H1 (cell line): ENCODE measurements around the gene KCTD10.

Experiments
- ATF3 ChIP-seq: IDR thresholded peaks from 2 replicates; pipeline ENCODE4 v1.6.1; 2011; ENCODE audit warnings: low read depth, mild to moderate bottlenecking, low read length; ENCODE audit not compliant: insufficient read depth
- CHD2 ChIP-seq: IDR thresholded peaks from 2 replicates; pipeline ENCODE4 v1.6.1; 2012; ENCODE audit warnings: low read length, improper control_type of control experiment
- CTCF ChIP-seq, 3 experiments: IDR thresholded peaks; 1 replicate in 2 of 3; 2 replicates in 1 of 3; pipeline versions ENCODE4 v1.5.1 to v1.6.1; 2011; ENCODE audit warnings: low read length in 3 of 3, mild to moderate bottlenecking in 3 of 3, inconsistent platforms in 2 of 3, low read depth in 1 of 3, moderate library complexity in 1 of 3; ENCODE audit not compliant: insufficient read depth in 1 of 3; ENCODE audit errors: control extremely low read depth in 1 of 3
- EZH2 ChIP-seq: fragments of 200-600 bp; sonication (generic); IDR thresholded peaks from 2 replicates; pipeline ENCODE4 v1.7.1; 2012; ENCODE audit warnings: low read depth, mild to moderate bottlenecking, moderate library complexity, low read length, inconsistent platforms; ENCODE audit not compliant: severe bottlenecking
- JUN ChIP-seq: IDR thresholded peaks from 2 replicates; pipeline ENCODE4 v1.6.1; 2011; ENCODE audit warnings: low read depth, mild to moderate bottlenecking, improper control_type of control experiment, low read length
- JUND ChIP-seq: IDR thresholded peaks from 2 replicates; pipeline ENCODE4 v1.6.1; 2011; ENCODE audit warnings: mild to moderate bottlenecking, improper control_type of control experiment, low read length
- MAFK ChIP-seq: IDR thresholded peaks from 2 replicates; pipeline ENCODE4 v1.6.1; 2012; ENCODE audit warnings: low read depth, mild to moderate bottlenecking, improper control_type of control experiment, low read length
- PHF8 ChIP-seq: fragments of 200-600 bp; sonication (generic); conservative IDR thresholded peaks from 2 replicates; pipeline ENCODE4 v1.7.1; 2012; ENCODE audit warnings: low read depth, mild to moderate bottlenecking, inconsistent platforms, low read length, moderate library complexity
- POLR2A ChIP-seq, 2 experiments: IDR thresholded peaks; 1 replicate in 1 of 2; 2 replicates in 1 of 2; pipeline ENCODE4 v1.6.1; 2011; ENCODE audit warnings: low read depth in 2 of 2, low read length in 2 of 2, mild to moderate bottlenecking in 2 of 2; ENCODE audit errors: control extremely low read depth in 1 of 2
- POLR2AphosphoS5 ChIP-seq: IDR thresholded peaks from 2 replicates; pipeline ENCODE4 v1.6.1; 2011; ENCODE audit warnings: low read depth, low read length
- RFX5 ChIP-seq: IDR thresholded peaks from 2 replicates; pipeline ENCODE4 v1.6.1; 2011; ENCODE audit warnings: low read depth, low read length, improper control_type of control experiment, borderline replicate concordance
- SP2 ChIP-seq: IDR thresholded peaks from 2 replicates; pipeline ENCODE4 v1.6.1; 2012; ENCODE audit warnings: mild to moderate bottlenecking, low read length, inconsistent platforms
- TAF1 ChIP-seq: IDR thresholded peaks from 2 replicates; pipeline ENCODE4 v1.6.1; 2011; ENCODE audit warnings: mild to moderate bottlenecking, low read depth, low read length
- ZNF274 ChIP-seq: IDR thresholded peaks from 2 replicates; pipeline ENCODE4 v1.7.0; 2012; ENCODE audit warnings: low read length, borderline replicate concordance; ENCODE audit errors: extremely low read depth

GRCh38 chr12:109480356-109480755, 3.3 kb upstream of the KCTD10 start:
- TF ChIP-seq EZH2 (no peak), CTCF (IDR thresholded peaks at IDR 0.05; ENCODE audit: control extremely low read depth in 1 of 3, insufficient read depth in 1 of 3, low read depth in 1 of 3, low read length in 3 of 3) (no peak), POLR2A (IDR thresholded peaks at IDR 0.05; ENCODE audit: control extremely low read depth in 1 of 2, low read depth in 2 of 2, low read length in 2 of 2) (no peak), SP2 (no peak), POLR2AphosphoS5 (no peak), ATF3 (no peak), TAF1 (no peak), RFX5 (no peak), ZNF274 (no peak), MAFK (no peak), CHD2 (no peak), JUND (no peak), JUN (no peak), PHF8 (no peak)
